Motor neuron (in vitro differentiated cells): ENCODE results near the gene RELT. TPM values are rescaled to one million over a fixed set of nuclear protein-coding genes. Genes with fewer than 3 reads are reported as not detected.

ENCODE experiments used
- total RNA-seq, 8 experiments: library from RNA; unstranded; fragments of 300-600 nt; gene quantifications; 2 replicates each; pipeline versions ENCODE4 v1.2.3 to v1.2.4, GENCODE V29; 2022

The RELT gene
- total RNA-seq, 8 experiments from 2014 or later = 6.0 to 11.8 (median 7.0) TPM

Other genes starting within 250 kb of the RELT start
- gene FCHSD2, start 234.1 kb upstream of the RELT start, total RNA-seq = 10 to 100 TPM; 11.6 to 22.1 (median 18.0) TPM
- 1 to 10 TPM in 1 of 8 experiments, under 1 TPM in 6, not detected in 1; 0.05 to 3.6 (median 0.14) TPM for gene P2RY2, start 158.1 kb upstream of the RELT start, total RNA-seq
- gene P2RY6, start 104.1 kb upstream of the RELT start, total RNA-seq = 10 to 100 TPM in 1 of 8 experiments, 1 to 10 TPM in 1, under 1 TPM in 3, not detected in 3; 0.21 to 10.8 (median 0.95) TPM
- gene ARHGEF17, start 68.1 kb upstream of the RELT start, total RNA-seq = 10 to 100 TPM in 7 of 8 experiments, 1 to 10 TPM in 1; 5.0 to 29.0 (median 16.7) TPM
- gene FAM168A, start 221.7 kb downstream of the RELT start, total RNA-seq = 10 to 100 TPM; 33.2 to 82.3 (median 47.1) TPM